PFSK-1 (cell line): ENCODE results near the gene SIDT1.

Experiments used
- FOXP2 ChIP-seq: optimal IDR thresholded peaks from 2 replicates; pipeline ENCODE3; 2011; ENCODE audit warnings: borderline replicate concordance, control low read depth, inconsistent platforms; ENCODE audit not compliant: insufficient read depth; ENCODE audit errors: extremely low read length, extremely low read depth
- POLR2AphosphoS5 ChIP-seq: IDR thresholded peaks from 2 replicates; pipeline ENCODE4 v1.6.1; 2012; ENCODE audit warnings: low read depth, mild to moderate bottlenecking, control low read depth, low read length, moderate library complexity
- SIN3A ChIP-seq: IDR thresholded peaks from 2 replicates; pipeline ENCODE4 v1.6.1; 2012; ENCODE audit warnings: mild to moderate bottlenecking, low read length, moderate library complexity, borderline replicate concordance; ENCODE audit not compliant: insufficient read depth
- TAF1 ChIP-seq: IDR thresholded peaks from 2 replicates; pipeline ENCODE4 v1.6.1; 2012; ENCODE audit warnings: low read length, control low read depth, borderline replicate concordance; ENCODE audit not compliant: insufficient read depth
- TF ChIP-seq, protein P1 (sequence below), 2 experiments: IDR thresholded peaks; 2 replicates each; pipeline versions ENCODE4 v1.6.1 to v1.8.0; 2011 to 2012; ENCODE audit warnings: low read depth in 2 of 2, low read length in 2 of 2, control low read depth in 1 of 2, inconsistent platforms in 1 of 2, mild to moderate bottlenecking in 1 of 2, moderate library complexity in 1 of 2; ENCODE audit not compliant: insufficient read depth in 1 of 2

Gene SIDT1

GRCh38 chr3:113585228-113585627 is 52.9 kb downstream of the SIDT1 start:
- TF ChIP-seq POLR2AphosphoS5 (no peak), FOXP2 (no peak), TAF1 (no peak), SIN3A (no peak)
- TF ChIP-seq, protein P1, sequence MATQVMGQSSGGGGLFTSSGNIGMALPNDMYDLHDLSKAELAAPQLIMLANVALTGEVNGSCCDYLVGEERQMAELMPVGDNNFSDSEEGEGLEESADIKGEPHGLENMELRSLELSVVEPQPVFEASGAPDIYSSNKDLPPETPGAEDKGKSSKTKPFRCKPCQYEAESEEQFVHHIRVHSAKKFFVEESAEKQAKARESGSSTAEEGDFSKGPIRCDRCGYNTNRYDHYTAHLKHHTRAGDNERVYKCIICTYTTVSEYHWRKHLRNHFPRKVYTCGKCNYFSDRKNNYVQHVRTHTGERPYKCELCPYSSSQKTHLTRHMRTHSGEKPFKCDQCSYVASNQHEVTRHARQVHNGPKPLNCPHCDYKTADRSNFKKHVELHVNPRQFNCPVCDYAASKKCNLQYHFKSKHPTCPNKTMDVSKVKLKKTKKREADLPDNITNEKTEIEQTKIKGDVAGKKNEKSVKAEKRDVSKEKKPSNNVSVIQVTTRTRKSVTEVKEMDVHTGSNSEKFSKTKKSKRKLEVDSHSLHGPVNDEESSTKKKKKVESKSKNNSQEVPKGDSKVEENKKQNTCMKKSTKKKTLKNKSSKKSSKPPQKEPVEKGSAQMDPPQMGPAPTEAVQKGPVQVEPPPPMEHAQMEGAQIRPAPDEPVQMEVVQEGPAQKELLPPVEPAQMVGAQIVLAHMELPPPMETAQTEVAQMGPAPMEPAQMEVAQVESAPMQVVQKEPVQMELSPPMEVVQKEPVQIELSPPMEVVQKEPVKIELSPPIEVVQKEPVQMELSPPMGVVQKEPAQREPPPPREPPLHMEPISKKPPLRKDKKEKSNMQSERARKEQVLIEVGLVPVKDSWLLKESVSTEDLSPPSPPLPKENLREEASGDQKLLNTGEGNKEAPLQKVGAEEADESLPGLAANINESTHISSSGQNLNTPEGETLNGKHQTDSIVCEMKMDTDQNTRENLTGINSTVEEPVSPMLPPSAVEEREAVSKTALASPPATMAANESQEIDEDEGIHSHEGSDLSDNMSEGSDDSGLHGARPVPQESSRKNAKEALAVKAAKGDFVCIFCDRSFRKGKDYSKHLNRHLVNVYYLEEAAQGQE (IDR thresholded peaks at IDR 0.05; ENCODE audit: insufficient read depth in 1 of 2, low read depth in 2 of 2, low read length in 2 of 2), result no peak

DNA sequence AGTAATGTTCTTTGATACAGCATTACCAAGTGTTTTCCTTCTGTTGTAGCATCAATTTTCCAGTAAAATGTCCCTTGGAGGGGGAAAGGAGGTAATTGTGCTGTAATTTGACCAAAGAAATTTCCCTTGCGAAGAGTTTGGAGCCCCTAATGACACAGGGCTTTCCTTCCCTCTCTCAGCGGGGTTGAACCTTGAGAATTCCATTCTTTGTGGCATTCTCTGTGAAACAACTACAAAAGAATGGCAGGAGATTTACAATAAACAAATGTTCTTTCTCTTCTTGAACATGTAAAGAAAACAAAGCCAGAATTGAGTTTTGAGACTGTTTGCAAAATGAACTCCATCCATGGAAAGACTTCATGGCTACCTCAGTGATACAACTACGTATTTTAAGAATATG is 53.4 kb downstream of the SIDT1 start:
- TF ChIP-seq FOXP2 (no peak), TAF1 (no peak), SIN3A (no peak), POLR2AphosphoS5 (no peak)
- TF ChIP-seq, protein P1 (IDR thresholded peaks at IDR 0.05; ENCODE audit: insufficient read depth in 1 of 2, low read depth in 2 of 2, low read length in 2 of 2), result no peak

DNA sequence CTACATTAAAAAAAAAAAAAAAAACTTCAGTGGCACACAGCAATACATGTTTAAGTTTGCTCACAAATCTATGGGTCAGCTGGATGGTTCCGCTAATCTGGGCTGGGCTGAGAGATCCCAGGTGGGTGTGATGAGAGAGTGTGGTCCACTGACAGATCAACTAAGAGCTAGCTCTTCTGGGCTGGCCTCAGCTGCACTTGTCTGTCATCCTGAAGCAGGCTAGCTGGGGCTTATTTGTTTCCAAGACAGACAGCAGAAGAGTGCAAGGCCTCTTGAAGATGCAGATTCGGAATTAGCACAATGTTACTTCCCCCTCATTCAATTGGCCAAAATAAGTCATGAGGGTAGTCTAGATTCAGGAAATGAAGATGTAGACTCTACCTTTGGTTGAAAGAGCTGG is 56.5 kb downstream of the SIDT1 start:
- TF ChIP-seq, protein P1 (IDR thresholded peaks at IDR 0.05; ENCODE audit: insufficient read depth in 1 of 2, low read depth in 2 of 2, low read length in 2 of 2), result no peak
- TF ChIP-seq TAF1 (no peak), FOXP2 (no peak), SIN3A (no peak), POLR2AphosphoS5 (no peak)

DNA sequence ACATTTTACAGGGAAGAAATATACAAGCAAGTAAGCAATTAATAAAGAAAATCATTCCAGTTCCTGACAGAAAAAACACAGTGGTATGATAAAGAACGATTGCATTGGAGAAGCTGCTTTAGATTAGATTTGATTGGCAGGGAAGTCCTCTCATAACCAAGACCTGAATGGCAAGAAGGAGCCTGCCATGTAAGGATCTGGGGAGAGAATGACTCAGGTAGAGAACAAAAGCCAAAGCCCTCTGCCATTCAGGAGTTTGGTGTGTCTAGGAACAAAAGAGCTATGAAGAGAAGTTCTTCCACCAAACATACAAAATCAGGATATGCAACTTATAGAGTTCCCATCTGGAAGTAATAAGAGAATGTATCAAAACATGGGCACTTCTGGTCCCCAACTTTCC is 57.6 kb downstream of the SIDT1 start:
- TF ChIP-seq TAF1 (no peak), SIN3A (no peak), POLR2AphosphoS5 (no peak)

- TF ChIP-seq FOXP2 (no peak), SIN3A (no peak), POLR2AphosphoS5 (no peak), TAF1 (no peak)
- TF ChIP-seq, protein P1 (IDR thresholded peaks at IDR 0.05; ENCODE audit: insufficient read depth in 1 of 2, low read depth in 2 of 2, low read length in 2 of 2), result no peak
Observed at GRCh38 chr3:113590983-113591382, 58.6 kb downstream of the SIDT1 start.
